Activated CD8-positive, alpha-beta memory T cell treated with anti-CD3 and anti-CD28 coated beads for 1 hour (primary cell): ENCODE measurements around the gene SETD6.
A peak's percentile ranks its signal among the peaks of the same experiment; 100 is the strongest.
"Not testable (repeated sequence)": the region's sequence is repeated elsewhere in the genome, so short reads cannot be mapped to it uniquely, and the experiment has no call there.

Source experiments
- DNase-seq, 2 donors: peaks; one replicate each; pipeline ENCODE4 v3.0.0-alpha.2; 2020; ENCODE audit warnings: low read depth in 1 of 2; ENCODE audit errors: extremely low read depth in 1 of 2

Gene SETD6

GRCh38 chr16:58515125-58515870, at the start of gene SETD6:
TSS of gene SETD6 (plus strand) at chr16:58515517. CDS start at chr16:58515538, 21 bp downstream.
- DNase-seq: peak in 1 of 2 donors; percentile 54

DNA sequence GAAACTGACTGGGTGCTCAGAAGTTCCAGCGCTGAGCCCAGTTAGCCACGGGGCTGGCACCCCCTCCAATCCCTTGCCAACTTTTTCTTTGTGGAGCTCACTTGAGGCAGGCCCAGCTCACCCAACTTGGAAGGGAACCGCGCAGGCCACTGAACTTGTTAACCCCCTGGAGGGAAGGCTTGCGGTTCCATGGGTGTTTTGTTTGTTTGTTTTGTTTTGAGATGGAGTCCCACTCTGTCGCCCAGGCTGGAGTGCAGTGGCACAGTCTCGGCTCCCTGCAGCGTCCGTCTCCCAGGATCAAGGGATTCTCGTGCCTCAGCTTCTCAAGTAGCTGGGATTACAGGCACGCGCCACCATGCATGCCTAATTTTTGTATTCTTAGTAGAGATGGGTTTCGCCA, 49.5 kb upstream of the SETD6 start:
- DNase-seq: no peak

- no peak for DNase-seq
These were observed 48.9 kb upstream of the SETD6 start for GRCh38 chr16:58466396-58466795.

DNA sequence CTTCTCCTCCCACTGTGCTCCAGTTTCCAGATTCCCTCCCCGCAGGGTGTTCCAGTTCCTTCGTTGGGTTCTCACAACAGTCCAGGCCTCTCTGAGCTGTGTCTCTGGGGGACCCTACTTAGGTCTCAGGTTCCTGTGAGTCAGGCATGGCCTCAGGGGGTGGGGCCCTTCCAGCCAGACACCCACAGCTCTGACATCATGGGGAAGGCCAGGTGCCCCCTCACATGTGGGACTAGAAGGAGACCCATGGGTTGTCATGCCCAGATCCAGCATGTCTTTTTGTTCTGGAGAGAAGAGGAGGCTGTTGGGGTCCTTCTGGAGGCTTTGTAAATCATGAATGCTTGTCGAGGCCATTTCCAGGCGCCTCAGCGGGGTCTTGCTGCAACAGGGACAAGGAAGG, 47.4 kb upstream of the SETD6 start:
- no peak for DNase-seq

- no peak for DNase-seq
These were observed 43.9 kb upstream of the SETD6 start for GRCh38 chr16:58471209-58471975.

DNA sequence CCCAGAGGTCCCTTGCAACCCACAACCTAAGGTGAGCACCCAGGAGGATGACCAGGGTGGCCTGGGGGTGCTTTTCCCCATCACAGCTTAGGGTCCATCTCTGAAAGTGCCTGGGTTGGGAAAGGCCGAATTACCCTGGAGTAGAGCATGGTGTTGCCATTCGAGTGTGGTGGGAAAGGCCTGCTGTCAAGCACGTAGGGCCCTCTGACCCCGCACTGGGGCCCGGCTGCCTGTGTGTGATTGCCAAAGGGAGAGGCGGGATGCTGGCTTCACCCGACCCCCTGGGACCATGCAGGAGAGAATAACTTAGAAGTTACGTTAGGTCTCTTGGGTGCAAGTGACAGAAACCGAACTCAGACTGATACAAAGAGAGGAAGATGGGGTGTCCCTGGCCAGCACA, 43.1 kb upstream of the SETD6 start:
- DNase-seq: no peak

- no peak for DNase-seq
These were observed 42.5 kb upstream of the SETD6 start for GRCh38 chr16:58472827-58473226.

- no peak for DNase-seq
These were observed 41.0 kb upstream of the SETD6 start for GRCh38 chr16:58474296-58474695.

- DNase-seq: no peak
These were observed 40.2 kb upstream of the SETD6 start for GRCh38 chr16:58475091-58475619.

DNA sequence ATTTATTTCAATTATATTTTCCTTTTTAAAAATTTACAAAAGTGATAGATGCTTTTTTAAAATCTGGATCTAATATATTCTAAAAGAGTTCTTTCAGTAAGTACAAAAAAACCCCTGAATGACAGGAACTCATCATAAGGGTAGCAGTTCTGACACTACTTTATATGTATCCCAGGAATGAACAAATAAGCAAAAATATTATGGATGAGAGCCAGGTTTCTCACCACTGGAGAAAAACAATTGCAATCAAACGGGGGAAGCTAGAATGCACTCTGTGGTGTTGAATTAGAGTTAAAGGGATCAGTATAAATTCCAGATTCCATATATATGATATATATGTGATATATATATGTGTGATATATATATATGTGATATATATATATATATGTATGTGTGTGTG, 38.5 kb upstream of the SETD6 start:
- DNase-seq: no peak

DNA sequence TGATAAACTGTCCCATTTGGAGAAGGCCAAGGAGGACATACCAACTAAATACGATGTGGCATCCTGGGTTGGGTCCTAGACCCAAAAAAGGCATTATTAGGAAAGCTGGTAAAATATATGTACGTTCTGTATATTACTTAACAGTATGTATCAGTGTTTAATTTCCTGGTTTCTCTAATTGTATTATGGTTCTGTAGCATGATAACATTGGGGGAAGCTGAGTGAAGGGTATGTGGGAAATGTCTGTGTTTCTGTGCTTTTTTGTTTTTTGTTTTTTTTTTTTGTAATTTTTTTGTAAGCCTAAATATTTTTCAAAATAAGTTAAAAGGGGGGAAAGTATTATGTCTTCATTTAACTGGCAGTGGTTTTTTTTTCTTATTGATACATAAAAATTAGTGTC, 36.9 kb upstream of the SETD6 start:
- DNase-seq: no peak

DNA sequence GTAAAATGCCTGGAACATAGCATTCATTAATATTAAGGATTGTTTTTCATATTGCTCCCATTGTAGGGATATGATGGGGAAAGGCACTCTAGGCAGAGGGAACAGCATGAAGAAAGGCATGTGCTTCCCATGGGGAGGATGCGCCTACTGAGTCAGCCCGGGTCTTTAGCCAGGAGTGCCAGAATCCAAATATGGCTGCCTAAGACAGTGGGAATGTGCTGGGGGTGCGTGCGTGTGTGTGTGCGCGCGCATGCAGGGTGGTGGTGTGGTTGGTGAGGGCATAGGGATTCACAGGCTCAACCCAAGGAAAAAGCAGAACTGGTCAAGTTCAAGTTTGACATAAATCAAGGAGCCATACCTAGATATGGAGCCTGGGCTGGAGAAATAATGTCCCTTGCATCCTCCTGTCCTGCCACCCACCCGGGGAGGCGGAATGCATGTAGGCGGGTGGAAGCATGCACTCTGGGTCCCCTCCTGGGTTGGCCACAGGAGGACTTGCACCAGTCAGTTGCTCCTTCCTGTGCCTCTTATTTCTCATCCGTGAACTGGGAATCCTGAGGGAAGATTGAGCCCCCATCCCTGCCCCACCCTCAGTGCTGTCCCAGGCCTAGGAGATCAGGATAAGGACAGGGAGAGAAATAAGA, 34.0 kb upstream of the SETD6 start:
- DNase-seq: no peak

DNA sequence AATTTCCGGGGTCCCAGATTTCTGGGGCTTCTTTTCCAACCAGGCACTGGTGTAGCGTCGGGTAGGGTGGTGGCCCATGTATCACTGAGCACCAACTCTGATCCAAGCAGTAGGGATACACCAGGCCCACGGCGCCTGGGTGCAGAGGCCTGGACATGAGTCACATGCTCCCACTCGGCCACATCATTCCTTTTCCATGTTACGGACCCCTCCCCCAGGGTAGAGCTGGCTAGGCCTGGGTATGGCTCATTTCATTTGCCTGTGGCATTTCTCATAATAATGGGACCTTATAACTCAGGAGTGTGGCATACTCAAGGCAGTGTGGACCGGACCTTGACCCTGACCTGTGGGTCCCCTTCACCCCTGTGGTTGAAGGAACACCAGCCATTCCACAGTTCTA, 33.4 kb upstream of the SETD6 start:
- DNase-seq: no peak

- DNase-seq: no peak
These were observed 30.0 kb upstream of the SETD6 start for GRCh38 chr16:58485184-58485887.

GRCh38 chr16:58487566-58488351, 27.6 kb upstream of the SETD6 start:
- peak; percentile 18 to 65 for DNase-seq

DNA sequence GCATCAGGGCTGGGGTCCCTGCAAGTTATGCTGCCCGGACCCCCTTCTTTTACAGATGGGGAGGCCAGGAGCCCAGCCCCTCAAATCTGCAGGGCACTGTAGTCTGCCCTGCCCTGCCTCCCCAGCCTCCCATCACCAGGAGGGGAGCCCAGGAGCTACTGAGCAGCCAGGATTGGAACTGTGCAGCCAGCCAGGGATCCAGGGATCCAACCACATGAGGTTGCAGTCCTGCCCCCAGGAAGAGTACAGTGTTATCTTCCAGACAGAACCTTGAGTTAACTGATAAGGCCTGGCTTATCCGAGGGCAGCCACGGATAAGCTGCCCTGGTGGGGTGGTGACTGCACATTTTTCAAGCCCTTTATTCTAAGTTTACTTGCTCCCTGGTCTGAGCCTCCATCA, 26.8 kb upstream of the SETD6 start:
- no peak for DNase-seq

DNA sequence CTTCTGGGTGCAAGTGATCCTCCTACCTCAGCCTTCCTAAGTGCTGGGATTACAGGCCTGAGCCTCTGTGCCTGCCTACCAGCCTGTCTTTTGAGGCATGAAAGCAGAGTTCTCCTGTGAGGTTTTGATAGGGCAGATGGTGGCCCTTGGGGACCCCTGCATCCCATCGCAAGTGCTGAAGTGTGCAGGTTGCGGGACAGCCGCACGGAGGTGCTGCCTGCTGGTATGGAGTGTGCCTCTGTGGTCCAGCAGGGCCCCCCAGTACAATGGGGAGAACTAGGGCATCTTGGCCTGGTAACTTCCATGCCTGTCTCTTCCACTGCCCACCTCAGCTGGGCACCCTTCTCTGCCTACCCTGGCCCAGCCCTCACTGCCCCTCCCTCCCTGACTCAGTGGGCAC, 25.3 kb upstream of the SETD6 start:
- DNase-seq: no peak

DNA sequence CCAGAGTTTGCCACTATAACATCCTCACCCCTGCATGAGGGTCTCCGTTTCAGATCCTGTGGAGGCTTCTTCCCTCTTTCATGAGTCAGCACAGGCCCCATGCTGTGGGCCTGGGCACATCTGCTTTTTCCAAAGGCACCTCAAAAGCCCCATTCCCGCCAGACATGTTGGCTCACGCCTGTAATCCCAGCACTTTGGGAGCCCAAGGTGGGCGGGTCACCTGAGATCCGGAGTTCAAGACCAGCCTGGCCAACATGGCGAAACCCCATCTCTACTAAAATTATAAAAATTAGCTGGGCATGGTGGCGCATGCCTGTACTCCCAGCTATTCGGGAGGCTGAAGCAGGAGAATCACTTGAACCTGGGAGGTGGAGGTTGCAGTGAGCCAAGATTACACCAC, 24.8 kb upstream of the SETD6 start:
- DNase-seq: not testable (repeated sequence)

DNA sequence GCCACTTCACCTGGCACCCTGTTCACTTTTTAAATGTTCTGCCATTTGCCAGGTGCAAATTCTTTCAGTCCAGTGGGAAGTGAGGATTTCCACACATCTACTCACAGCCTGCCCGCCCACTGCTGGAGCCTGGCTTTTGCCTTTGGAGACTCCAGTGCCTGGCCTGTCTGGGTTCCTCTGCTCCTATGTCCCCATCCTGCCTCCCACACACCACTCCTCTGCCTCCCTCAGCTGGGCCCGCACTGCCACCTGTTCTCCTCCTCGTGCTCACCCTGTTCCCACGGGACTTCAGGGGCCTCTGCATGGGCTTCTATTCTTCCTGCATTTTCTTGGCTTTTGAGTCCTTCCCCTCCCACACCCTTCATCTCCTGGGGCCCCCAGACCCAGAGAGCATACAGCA, 23.3 kb upstream of the SETD6 start:
- no peak for DNase-seq

DNA sequence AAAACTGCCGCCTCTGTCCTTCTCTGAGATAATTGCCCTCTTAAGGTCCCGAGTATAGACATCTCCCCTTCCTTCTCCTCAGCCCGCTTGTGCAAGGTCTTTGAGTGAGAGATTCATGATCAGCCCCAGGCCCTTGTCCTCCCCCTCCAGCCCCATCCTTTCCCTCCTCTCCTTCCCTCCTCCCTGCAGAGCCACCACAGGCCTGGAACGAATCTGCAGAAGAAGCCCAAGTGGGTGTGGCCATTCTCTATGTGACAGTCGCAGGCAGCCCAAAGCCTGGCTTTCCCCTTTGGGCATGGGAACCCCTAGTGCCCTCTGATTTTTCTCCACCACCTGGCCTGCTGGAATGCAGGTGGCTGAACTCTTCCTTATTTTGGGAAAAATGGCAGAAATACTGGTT, 22.6 kb upstream of the SETD6 start:
- no peak for DNase-seq
